NT2/D1 (cell line): ENCODE results near the gene CTSO.

Source experiments
- SUZ12 ChIP-seq: IDR thresholded peaks from 2 replicates; pipeline ENCODE4 v1.6.1; 2011; ENCODE audit not compliant: insufficient read length, insufficient read depth; ENCODE audit errors: extremely low read depth
- YY1 ChIP-seq: IDR thresholded peaks from 2 replicates; pipeline ENCODE4 v1.6.1; 2011; ENCODE audit not compliant: insufficient read length, insufficient read depth
- ZNF274 ChIP-seq: IDR thresholded peaks from 2 replicates; pipeline ENCODE4 v1.6.1; 2011; ENCODE audit warnings: mild to moderate bottlenecking, low read depth, low read length

- TF ChIP-seq SUZ12 (no peak), ZNF274 (no peak), YY1 (no peak)
These were observed 53.3 kb downstream of the CTSO start for GRCh38 chr4:155900381-155900780.
